Measurements from ENCODE around the gene ARSI.

- TF ChIP-seq JUN (IDR thresholded peaks at IDR 0.05) (no peak), JUNB (IDR thresholded peaks at IDR 0.05) (no peak), CTCF (IDR thresholded peaks at IDR 0.05) (no peak), RFX5 (IDR thresholded peaks at IDR 0.05) (no peak), ZFP36 (IDR thresholded peaks at IDR 0.05; ENCODE audit: borderline replicate concordance, partially characterized antibody) (no peak)
Measured at GRCh38 chr5:150326707-150327106, 24.0 kb upstream of the ARSI start.
